Endometrial microvascular endothelial cells (primary cell): ENCODE measurements around the gene TACC3. TPM values are rescaled to one million over a fixed set of nuclear protein-coding genes. Genes with fewer than 3 reads are reported as not detected.

ENCODE experiments used
- in situ Hi-C: cut with HindIII; loops from 2 replicates; pipeline ENCODE4 v1.10.0; 2017; ENCODE audit warnings: low sequenced_read_pairs, low pct_unique_long_range_greater_than_20kb; ENCODE audit errors: inconsistent ontology term
- total RNA-seq: library from RNA; depleted of rRNA; stranded (reverse); fragments of >200 nt; gene quantifications from one replicate; pipeline ENCODE4 v1.2.3, GENCODE V29; 2015; ENCODE audit errors: inconsistent ontology term

Gene TACC3
- total RNA-seq, 1 donor from 2014 or later = 62.5 TPM

DNA sequence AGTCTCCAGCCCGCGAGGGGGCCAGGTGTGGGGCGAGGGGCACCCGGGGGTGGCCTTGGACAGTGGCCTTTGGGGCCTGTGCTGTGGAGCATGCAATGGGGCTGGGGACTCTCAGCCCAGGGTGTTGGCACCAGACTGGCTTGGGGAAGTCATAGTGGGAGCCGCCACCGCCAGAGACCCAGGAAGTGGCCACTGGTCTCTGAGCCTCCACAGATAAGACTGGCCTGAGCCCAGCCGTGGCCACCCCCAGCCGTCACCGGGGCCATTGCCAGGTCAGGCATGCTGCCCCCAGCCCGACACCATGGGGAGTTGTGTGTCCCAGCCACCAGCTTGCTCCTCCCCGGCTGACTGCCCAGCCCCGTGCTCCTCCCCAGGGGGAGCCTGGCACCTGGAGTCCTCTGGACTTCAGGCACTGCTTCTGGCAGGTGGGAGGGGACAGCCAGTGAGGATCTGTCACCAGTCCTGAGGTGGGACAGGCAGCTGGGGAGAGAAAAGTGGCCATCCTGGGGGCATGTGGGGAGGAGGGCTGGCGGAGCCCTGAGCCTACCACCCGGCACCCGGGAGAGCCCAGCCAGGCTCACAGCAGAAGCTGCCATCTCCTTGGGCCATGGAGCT, 32.5 kb downstream of the TACC3 start:
- in situ Hi-C loops = no loop called here

DNA sequence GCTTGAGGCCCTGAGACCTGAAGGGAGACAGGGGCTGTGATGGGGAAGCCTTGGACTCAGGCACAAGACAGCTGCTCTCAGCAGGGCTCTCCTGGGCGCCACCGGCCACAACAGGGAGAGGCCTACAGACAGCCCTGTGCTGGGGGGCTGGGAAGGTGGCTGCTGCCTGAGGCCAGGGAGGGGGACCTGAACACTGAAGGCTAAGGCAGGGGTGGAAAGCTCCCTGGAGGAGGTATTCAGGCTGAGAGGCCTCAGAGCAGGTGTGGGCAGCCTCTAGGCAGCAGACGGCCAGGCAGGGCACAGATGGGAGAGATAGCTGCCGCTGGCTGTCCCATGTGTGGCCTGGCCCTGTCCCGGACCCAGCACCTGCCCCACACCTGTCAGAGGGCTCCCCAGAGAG, 33.0 kb downstream of the TACC3 start:
- in situ Hi-C loops = no loop called here

DNA sequence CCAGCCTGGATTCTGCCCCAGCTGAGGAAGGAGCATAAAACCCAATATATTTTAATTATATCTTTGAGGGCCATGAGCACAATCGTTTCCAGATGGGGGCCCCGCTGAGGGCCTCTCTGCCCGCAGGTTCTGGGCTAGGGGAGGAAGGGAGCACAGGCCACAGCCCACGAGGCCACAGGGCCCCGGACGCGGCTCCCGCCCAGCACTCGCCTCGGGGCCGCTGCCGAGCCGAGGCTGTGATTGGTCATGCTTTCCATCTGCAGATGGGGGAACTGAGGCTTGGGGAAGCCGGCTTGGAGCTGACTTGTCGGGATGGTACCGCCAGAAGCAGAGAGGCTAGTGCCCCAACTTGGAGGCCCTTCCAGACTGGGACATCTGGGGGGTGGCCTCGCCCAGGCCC, 34.0 kb downstream of the TACC3 start:
- in situ Hi-C loops = no loop called here

DNA sequence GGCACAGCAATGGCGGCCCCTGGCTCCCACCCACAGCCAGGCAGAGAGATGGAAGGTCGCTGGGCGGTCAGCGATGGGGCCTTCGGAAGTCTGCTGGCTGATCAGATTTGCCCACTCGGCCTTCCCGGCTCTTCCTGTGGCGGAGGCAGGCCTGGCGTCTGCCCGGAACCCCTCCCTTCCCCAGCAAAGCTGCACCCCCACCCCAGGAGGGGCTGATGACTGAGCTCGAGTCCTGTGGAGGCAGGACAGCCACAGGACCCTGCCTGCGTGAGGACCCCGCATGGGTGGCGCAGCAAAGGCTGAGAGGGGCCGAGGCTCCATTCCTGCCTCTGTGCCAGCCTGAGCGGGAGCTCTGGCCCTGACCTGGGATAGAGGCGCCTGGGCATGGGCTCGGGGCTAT, 34.8 kb downstream of the TACC3 start:
- in situ Hi-C loops = no loop called here

DNA sequence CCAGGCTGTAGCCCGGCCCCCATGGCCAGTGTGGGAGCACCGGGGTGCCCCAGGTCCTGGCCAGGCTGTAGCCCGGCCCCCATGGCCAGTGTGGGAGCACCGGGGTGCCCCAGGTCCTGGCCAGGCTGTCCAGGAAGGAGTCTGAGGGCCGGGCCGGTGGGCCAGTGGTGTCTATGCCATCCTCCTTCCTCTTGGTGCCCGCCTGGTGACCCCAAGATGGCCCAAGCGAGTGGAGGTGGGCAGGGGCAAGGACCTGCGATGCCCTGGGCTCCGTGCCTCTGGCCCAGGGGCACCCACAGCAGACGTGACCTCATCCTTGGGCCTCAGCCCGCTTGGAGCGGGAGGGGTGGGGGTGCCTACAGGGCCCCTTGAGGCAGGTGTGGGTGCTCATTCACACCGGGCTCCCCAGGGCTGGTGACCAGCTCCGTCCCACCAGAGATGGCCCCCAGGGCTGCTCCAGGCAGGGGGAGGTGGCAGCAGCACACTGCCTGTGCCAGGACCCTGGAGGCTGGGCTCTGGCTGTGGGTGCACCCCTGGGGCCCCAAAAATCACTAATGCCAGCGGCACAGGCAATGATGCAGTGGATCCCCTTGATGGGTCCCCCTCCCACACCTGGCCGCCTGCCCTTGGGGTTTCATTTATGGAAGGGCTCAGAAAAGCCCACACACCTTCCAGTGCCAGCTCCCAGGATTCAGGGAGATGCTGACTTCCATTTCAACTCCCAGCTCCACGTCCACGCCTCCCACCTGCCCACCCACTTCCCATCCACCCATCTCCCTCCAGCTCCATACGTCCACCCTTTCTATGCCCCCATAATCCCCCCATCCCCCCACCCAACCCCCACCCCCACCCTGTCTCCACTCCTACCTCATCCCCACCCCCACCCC, 35.8 kb downstream of the TACC3 start:
- in situ Hi-C loops = no loop called here

DNA sequence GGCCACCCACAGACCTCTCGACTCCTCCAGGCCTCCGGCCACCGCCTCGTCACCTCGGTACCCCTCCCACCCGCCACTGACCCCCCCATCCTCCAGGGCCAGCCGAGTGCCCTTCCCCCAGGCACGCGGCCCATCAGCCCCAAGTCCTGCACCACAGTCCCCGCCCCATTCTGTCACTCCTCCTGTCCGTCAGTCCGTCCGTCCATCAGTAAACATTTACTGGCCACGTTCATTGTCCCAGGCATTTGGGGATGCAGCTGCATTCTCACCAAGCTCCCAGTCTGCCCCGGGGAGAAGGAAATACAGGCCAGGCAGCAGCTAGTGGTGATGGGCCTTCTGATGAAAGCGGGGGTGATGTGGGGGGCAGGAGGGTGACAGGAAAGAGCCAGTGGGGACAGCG, 36.5 kb downstream of the TACC3 start:
- in situ Hi-C loops = no loop called here

DNA sequence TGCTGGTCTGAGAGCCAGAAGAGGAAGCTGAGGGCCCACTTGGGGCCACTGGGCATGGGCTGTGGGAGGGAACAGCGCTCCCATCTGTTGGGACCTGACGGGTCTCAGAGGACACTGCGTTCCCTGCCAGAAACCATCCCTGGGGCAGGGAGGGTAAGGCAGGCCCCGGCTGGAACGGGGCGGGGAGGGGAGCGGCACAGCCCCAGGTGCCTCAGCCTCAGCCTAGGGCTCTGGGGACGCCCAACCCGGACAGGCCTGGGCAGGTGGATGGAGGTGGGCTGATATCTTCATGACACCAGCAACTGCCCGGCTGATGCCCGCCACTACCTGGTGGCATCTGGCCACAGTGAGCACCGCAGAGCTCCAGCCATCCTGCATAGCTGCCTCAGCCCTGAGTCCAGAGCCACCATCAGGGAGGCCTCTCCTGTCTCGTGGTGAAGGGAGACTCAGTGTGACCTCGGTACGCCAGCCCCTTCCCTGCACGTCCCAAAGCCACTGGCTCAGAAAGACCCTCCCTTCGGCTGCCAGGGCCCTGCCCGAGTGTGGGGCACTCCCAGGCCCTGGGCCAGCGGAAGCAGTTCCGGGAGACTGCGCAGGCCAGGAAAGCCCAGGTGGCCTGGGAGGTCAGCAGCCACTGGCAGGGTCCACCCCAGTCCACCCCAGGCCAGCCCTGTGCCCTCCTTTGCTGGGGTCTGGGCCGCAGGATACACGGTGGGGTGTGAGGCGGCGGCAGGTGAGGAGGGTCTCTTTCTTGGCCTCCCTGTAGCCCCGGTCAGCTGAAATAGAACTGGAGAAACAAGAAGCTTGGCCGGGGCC, 37.2 kb downstream of the TACC3 start:
- in situ Hi-C loops = no loop called here

DNA sequence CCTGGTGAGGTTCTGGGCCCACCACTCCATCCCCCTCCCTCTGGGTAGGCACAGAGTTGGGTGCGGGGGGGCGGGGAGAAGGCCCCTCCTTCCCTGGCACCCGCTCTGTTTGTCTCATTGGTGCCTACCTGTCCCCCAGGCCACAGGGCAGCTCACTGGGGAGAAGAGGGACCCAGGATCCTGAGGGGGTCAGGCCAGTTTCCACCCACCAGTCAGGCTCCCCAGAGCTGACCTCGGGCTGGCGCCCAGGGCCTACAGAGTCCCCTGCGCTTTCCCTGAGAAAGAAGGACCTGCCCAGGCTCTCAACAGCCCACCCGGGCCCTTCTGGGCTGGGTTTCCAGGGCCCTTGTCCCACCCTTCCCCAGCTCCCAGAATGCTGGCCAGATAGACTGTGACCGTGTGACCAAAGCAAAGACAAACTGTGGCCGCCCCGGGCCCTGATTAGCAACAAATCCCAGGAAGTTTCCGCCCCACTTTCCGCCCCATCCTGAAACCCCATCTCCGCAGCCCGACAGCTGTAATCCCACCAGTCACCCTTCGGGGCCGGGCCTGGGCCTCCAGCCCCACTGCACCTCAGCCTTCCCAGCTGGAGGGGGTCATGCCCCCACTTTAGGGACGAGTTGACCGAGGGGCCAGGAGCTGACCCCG, 38.0 kb downstream of the TACC3 start:
- in situ Hi-C loops = no loop called here

DNA sequence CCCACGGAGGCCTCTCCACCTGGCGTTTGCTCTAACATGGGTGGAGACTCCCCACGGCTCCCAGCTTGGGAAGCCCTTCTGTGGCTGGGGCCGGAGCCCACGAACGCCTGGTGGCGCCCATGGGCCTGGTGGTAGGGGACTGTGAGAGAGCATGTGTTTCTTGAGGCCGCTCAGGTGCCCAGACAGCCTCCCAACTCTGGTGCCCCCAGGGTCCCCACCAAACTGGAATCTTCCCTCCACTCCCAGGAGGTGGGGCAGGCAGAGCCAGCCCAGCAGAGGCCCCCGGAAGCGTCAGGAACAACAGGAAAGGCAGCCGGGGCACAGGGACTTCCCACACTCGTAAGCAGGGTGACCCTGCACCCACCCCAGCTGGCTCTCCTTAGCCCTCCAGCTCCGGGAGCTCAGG, 38.5 kb downstream of the TACC3 start:
- in situ Hi-C loops = no loop called here

DNA sequence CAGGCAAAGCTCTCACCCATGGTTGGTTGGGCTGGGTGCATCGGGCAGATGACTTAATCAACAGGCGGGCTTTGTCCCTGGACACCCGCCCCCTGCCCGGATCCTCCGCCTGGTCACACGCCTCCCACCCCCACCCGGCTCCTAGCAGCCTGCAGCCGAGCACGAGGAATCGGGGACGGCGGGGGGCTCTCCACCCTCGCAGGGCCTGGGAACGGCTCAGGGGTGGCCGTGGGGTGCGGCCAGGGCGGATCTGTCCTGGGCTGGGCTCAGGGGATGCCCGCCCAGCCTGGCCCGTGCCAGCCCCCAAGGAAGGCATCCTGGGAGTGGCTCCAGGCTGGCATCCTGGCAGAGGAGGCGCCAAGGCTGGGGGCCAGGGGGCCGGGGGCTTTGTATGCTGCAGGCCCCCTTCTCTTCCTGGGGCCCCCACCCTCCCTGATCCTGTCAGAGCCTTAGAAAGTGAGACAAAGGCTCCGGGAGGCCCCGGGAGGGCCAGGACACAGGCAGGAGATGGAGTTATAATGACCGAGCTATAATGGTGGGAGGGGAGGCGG, 39.3 kb downstream of the TACC3 start:
- in situ Hi-C loops = no loop called here

DNA sequence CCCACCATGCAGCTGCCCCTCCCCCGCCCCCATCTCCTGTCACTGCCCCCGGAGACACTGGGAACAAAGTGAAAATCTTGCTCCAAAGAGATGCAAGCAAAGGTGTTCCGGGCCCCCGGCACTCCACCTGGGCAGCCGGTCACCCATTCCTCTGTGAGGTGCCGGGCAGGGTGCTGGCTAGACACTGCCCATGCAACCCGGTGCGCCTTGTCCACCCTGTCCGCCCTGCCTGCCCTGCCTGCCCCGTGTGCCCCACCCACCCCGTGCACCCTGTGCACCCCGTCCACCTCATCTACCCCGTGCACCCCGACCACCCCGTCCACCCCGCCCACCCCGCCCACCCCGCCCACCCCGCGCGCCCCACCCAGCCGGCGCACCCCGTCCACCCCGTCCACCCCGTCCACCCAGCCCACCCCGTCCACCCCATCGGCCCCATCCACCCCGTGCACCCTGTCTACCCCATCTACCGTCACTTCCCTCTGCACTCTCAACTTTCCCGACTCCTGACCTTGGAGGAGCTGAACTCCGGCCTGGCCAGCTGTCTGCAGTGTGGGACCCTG, 39.9 kb downstream of the TACC3 start:
- in situ Hi-C loops = no loop called here

DNA sequence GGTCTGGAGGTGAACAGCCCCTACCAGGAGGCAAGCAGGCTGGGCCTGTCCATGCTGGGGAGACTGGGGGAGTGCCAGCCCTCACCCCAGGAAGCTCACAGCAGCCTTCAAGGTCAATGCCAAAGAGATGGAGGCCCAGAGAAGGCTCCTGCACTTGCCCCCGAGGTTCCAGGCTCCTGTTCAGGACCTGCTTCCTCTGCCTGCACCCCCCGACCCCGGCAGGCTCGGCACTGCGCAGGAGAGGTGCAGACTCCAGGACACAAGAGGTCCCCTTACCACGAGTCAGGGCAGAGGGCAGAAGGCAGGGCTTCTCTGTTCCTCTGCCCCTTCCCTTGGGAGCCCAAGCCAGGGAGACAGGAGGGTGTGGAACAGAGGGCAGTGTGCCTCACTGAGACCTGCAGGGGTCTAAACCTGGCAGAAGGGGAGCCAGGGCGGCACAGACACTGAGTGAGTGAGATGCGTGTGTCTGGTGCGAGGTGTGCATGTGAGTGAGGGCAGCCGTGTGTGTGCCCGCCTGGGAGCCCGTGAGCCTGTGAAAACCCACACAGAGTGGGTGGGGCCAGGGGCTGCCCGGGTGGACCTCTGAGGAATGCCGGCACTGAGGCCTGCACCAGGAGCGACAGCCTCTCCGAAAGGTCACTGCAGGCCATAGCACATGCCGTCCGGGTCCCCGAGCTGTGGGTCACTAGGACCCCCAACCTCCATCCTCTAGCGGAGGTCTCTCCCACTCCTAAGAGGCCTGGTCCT, 41.1 kb downstream of the TACC3 start:
- in situ Hi-C loops = no loop called here

DNA sequence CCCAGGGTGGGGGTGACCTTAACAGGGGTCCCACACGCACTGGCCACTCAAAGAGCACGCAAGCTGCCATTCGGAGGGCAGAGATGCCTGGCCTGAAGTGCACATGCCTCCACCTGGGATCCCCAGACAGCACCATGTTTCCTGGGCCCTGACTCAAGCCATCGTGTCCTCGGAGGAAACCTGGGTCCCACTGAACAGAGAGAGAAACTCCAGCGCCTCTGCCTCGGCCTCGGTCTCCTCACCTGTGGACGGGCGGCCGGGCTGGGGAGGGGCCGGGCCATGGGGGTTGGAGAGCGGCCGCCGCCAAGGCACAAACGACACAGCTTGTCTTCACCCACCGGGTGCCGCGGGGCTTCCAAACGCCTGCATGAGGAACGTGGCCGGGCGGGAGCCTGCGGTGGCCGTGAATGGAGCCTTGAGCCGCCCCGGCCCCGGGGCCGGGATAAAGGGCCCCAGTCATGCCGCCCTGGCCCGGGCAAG, 41.8 kb downstream of the TACC3 start:
- in situ Hi-C loops = no loop called here

DNA sequence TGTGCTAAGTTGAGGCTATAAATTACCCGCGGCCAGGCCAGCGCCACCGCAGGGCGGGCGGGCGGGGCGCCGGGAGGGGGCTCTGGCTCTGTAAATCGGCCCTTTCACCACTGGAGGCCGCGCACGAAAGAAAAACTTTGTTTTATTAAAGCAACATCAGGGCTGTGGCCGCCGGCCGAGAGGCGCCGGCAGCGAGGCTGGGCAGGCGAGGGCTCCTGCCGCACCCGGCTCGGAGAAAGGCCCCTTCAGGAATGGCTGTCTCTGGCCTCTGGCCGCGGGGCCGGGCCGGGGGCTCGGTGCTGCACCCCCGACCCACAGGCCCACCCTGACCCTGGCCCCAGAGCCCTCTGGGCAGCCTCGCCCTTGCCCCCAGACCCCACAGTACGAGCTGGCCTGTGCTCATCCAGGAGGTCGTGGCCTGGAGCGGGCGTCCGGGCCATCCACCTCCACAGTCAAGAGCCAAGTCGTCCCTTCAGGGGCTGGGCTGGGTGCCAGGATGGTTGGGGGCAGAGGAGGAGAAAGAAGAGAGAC, 42.3 kb downstream of the TACC3 start:
- in situ Hi-C loops = no loop called here

DNA sequence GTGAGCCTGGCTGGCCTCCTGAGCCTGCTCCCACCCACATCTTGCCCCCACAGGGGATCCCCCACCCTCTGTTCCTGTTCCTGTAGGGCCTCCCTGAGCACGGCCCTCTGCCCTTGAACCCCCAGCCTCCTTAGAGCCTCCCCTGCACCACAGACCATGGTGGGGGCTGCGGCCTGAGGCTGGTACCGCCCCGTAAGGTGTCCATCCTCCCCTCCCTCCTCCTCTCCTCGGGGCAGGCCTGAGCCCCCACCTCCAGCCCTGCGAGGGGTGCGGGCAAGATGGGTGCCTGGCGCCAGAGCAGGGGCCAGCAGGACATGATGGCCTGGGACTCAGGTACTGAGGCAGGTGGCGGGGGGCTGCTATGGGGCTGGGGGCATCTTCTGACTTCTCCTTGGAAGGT, 43.3 kb downstream of the TACC3 start:
- in situ Hi-C loops = no loop called here

DNA sequence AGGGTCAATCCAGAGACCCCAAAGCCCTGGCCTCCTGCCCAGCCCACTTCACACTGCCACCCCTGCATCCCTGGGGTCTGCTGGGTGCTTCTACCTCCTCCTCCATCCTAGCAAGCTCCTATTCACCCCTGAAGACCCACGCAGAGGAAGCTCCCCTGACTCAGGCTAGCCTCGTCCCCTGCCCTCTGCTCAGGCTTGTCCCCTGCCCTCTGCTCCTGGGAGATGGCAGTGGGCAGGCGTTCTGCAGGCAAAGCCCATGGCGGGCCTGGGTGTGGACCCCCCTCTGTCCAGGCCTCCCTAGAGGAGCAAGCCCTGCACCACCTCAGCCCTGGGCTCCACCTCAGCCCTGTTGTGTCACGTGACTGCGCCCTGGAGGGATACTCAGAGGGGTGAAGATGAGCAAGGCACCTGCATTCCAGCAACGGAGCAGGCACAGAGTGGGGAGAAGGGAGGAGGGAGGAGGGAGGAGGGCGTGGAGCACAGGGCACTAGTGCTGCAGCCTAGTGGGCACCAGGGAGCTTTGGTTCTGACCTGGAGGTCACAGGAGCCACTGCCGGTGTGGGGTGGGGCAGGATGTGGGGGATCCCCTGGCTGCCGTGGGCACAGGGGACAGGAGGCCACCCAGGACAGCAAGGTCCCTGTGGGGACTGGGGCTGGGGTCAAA, 44.2 kb downstream of the TACC3 start:
- in situ Hi-C loops = no loop called here
